HuH-7 (cell line): ENCODE data around the gene PDE8B.
"Not testable (repeated sequence)": the region's sequence is repeated elsewhere in the genome, so short reads cannot be mapped to it uniquely, and the experiment has no call there.

Source experiments
- DNase-seq: peaks from one replicate; pipeline ENCODE4 v3.0.0; 2011; ENCODE audit warnings: low spot score

The PDE8B gene

GRCh38 chr5:77366717-77367500, 156.4 kb downstream of the PDE8B start:
- DNase-seq = no peak

- DNase-seq = no peak
These were observed 157.3 kb downstream of the PDE8B start for GRCh38 chr5:77367741-77368140.

- DNase-seq = no peak
These were observed 157.9 kb downstream of the PDE8B start for GRCh38 chr5:77368367-77368766.

GRCh38 chr5:77369566-77369965, 159.1 kb downstream of the PDE8B start:
- no peak for DNase-seq

- DNase-seq = no peak
These were observed 164.2 kb downstream of the PDE8B start for GRCh38 chr5:77374686-77375085.

GRCh38 chr5:77376609-77377300, 166.3 kb downstream of the PDE8B start:
- no peak for DNase-seq

- no peak for DNase-seq
These were observed 169.1 kb downstream of the PDE8B start for GRCh38 chr5:77379558-77380061.

GRCh38 chr5:77380636-77381035, 170.2 kb downstream of the PDE8B start:
- no peak for DNase-seq

GRCh38 chr5:77383336-77383735, 172.9 kb downstream of the PDE8B start:
- DNase-seq = not testable (repeated sequence)

GRCh38 chr5:77386340-77386739, 175.9 kb downstream of the PDE8B start:
- not testable (repeated sequence) for DNase-seq

GRCh38 chr5:77389746-77390145, 179.3 kb downstream of the PDE8B start:
- DNase-seq = no peak

GRCh38 chr5:77390221-77390620, 179.7 kb downstream of the PDE8B start:
- DNase-seq = no peak

GRCh38 chr5:77390795-77391194, 180.3 kb downstream of the PDE8B start:
- peak; percentile 12 for DNase-seq

- DNase-seq = no peak
These were observed 180.8 kb downstream of the PDE8B start for GRCh38 chr5:77391240-77391765.

- peak; percentile 32 for DNase-seq
These were observed 183.7 kb downstream of the PDE8B start for GRCh38 chr5:77394064-77394715.

- no peak for DNase-seq
These were observed 185.5 kb downstream of the PDE8B start for GRCh38 chr5:77396017-77396416.

GRCh38 chr5:77397686-77398292, 187.3 kb downstream of the PDE8B start:
- peak; percentile 29 for DNase-seq

- DNase-seq = no peak
These were observed 188.0 kb downstream of the PDE8B start for GRCh38 chr5:77398458-77398857.

GRCh38 chr5:77398896-77399295, 188.4 kb downstream of the PDE8B start:
- DNase-seq = no peak

- DNase-seq = no peak
These were observed 190.2 kb downstream of the PDE8B start for GRCh38 chr5:77400645-77401044.

- no peak for DNase-seq
These were observed 192.3 kb downstream of the PDE8B start for GRCh38 chr5:77402796-77403195.

GRCh38 chr5:77407152-77407551, 196.7 kb downstream of the PDE8B start:
- DNase-seq = no peak
